ENCODE results near the gene DBNL. TPM values are rescaled to one million over a fixed set of nuclear protein-coding genes. Genes with fewer than 3 reads are reported as not detected.

Gene DBNL
- total RNA-seq, 2 donors from 2014 or later, result 173 to 202 TPM

DNA sequence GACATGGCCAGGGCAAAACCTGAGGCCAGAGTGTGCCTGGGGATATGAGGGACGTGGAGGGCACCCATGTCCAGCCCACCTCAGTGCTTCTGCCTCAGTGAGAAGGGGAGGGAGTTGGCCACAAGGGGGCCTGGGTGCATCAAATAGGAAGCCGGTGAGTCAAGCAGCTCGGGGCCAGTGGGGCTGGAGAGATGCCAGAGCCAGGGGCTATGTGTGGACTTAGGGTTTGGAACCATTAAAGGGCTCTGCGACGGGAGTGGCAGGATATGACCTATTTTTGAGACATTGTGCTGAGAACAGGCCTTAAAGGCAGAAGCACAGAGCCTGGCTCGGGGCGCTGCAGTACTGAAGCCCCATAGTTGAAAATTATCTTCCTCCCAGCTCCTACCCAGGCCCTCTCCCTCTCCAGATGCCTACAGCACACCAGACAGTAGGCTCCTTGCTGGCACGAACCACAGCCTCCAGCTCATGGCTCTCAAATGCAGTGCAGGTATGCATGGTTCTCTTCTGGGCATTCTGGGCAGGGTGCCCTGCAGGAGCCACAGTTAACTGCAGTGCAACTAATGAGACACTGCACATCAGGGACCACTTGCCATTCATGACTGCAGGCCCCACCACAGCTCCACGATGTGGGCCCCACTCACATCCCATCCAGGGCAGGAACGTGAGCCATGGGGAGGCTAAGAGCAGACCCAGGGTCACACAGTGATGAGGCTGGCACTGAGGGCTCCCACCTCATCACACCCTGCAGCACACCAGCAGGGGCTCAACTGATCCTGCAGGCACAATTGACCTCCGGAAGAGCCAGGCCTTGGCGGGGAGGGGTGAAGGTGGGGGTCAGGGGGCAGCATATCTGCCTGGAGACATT is 28.1 kb downstream of the DBNL start:
- DNase-seq (ENCODE audit: low spot score), result no peak
- H3K9me3 Mint-ChIP-seq, result no peaks in the 10 kb centered on the region
- peaks cover 18 to 19% of the 10 kb centered on the region in 2 donors for H3K4me1 Mint-ChIP-seq (ENCODE audit: low read depth in 2 of 2)
- ATAC-seq, result peak in 1 of 2 donors; percentile 46
- no peak overlapping the region for H3K4me3 Mint-ChIP-seq
- no peaks in the 10 kb centered on the region for H3K27me3 Mint-ChIP-seq
- H3K27ac Mint-ChIP-seq, result peak overlapping the region; percentile 37 to 86
- H3K36me3 Mint-ChIP-seq, result peaks cover 2% of the 10 kb centered on the region

DNA sequence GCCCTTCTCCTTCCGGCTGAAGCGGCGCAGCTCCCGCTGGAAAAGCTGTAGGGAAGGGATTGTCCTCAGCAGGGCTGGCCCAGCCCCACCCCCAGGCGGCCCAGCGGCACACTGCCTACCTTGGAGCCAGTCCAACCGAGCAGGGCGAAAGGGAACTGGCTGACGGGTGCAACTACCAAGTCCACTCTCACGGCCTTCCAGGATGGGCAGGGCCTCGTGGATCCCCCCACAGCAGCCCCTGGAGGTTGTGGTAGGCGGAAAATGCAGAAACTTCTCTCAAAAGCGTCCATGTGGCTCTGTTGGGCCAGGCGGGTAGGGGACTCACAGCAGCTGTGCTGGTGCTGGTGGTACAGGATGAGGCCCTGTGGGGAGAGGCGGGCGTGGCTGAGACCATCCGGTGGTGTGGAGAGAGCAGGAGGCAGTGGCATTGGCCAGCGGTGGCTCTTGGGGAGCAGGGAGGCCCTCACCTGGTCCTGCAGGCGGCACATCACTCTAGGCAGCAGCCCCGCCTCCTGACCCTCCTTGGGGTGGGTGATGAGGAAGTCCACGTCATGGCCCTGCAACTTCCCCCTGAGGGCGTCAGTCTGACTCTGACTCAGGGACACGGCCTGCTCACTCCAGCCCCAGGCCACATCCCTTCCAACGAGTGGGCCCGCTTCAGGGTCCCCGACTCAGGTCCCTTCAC is 29.3 kb downstream of the DBNL start:
- H3K27ac Mint-ChIP-seq, result peak overlapping the region; percentile 84 to 86
- H3K9me3 Mint-ChIP-seq, result no peaks in the 10 kb centered on the region
- H3K4me3 Mint-ChIP-seq, result peak overlapping the region; percentile 42
- no peaks in the 10 kb centered on the region for H3K27me3 Mint-ChIP-seq
- peak; percentile 91 for DNase-seq (ENCODE audit: low spot score)
- H3K4me1 Mint-ChIP-seq (ENCODE audit: low read depth in 2 of 2), result peaks cover 21 to 24% of the 10 kb centered on the region in 2 donors
- H3K36me3 Mint-ChIP-seq, result peaks cover 7% of the 10 kb centered on the region
- ATAC-seq, result peak; percentile 97 to 99

DNA sequence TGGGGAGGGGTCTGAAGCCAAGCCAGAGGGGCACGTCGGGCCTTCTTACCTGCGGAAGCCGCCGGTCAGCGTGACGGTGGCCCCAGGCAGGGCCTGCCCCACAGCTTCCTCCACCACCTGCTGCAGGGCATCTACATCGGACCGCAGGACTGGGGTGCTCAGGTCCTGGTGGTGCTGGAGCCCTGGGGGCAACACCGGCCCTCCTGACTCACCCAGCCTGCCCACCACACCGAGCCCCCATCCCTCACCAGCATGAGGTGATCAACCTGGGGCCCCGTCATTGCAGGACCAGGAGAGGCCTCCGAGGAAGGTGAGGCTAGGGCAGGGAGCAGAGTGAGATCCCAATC is 29.8 kb downstream of the DBNL start:
- Mint-ChIP-seq H3K4me1 (ENCODE audit: low read depth in 2 of 2) (peaks cover 21 to 24% of the 10 kb centered on the region in 2 donors), H3K36me3 (peaks cover 7% of the 10 kb centered on the region), H3K27me3 (no peaks in the 10 kb centered on the region), H3K9me3 (no peaks in the 10 kb centered on the region), H3K27ac (peak overlapping the region; percentile 84 to 86), H3K4me3 (peak overlapping the region; percentile 42)
- no peak for DNase-seq (ENCODE audit: low spot score)
- ATAC-seq, result peak in 1 of 2 donors; percentile 23

DNA sequence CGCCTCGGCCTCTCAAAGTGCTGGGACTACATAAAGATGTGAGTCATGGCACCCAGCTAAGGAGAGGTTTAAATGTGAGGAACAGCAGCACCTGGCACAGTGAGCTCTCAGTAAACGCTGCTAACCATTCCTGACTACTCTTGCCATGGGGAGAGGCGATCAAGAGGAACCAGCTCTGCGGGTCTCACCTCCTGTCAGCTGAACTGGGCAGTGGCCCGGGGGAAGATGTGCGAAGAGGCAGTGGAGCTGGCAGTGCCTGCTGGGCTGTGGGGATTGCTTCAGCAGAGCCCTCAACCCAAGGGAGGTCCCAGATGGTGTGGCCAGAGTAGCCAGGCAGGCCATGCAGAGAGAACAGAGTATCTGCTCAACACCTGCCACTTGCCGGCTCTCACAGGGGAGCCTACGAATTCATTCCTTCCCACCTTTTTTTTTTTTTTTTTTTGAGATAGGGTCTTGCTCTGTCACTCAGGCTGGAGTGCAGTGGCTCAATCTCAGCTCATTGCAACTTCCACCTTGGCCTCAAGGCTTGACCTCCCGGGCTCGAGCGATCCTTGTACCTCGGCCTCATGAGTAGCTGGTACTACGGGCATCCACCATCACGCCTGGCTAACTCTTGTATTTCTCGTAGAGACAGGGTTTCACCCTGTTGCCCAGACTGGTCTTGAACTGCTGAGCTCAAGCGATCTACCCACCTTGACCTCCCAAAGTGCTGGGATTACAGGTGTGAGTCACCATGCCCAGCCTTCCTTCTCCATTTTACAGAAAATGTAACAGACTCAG is 31.0 kb downstream of the DBNL start:
- Mint-ChIP-seq H3K9me3 (no peaks in the 10 kb centered on the region), H3K4me3 (no peak overlapping the region), H3K27me3 (no peaks in the 10 kb centered on the region), H3K4me1 (ENCODE audit: low read depth in 2 of 2) (peaks cover 21 to 24% of the 10 kb centered on the region in 2 donors), H3K27ac (peak overlapping the region; percentile 84 to 86), H3K36me3 (peaks cover 7% of the 10 kb centered on the region)
- ATAC-seq, result no peak
- DNase-seq (ENCODE audit: low spot score), result no peak

DNA sequence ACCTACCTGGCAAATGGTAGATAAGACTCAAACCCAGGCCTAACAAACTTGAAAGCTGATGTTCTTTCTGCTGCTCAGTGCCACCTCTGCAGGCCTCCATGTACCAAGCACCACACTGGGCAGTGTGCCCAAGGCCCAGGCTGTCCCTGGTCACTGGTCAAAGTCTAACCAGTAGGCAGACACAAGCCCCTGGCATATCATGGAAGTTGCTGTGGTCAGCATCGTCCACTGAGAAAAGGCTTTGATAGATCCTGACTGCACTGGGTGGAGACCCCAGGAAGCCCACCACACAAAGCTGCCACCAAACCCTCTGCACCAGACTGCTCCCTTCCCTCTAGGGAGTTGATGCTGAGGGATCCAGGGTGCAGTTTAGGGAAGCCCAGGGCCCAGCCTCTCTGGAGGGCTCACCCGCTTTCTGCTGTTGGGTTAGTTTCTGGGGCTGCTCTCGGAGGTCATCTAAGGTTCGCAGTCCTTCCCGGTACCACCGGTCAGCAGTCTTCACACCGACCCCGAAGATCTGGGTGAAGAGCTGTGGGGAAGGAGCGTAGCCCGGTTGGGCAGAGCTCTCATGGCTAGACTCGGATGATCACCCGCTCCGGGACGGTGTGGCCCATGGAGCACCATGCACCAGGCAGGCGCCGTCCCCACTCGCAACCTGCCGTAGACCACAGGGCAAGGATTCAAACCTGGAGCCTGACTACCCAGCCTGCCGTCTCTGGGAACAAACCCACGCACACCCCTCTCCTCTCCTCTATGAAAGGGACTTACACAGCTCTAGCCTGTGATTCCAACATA is 31.8 kb downstream of the DBNL start:
- Mint-ChIP-seq H3K9me3 (no peaks in the 10 kb centered on the region), H3K4me3 (no peak overlapping the region), H3K36me3 (peaks cover 11% of the 10 kb centered on the region), H3K27me3 (no peaks in the 10 kb centered on the region), H3K27ac (peak overlapping the region in 1 of 2 donors; percentile 71), H3K4me1 (ENCODE audit: low read depth in 2 of 2) (peaks cover 28 to 30% of the 10 kb centered on the region in 2 donors)
- ATAC-seq (no peak), DNase-seq (ENCODE audit: low spot score) (no peak)

DNA sequence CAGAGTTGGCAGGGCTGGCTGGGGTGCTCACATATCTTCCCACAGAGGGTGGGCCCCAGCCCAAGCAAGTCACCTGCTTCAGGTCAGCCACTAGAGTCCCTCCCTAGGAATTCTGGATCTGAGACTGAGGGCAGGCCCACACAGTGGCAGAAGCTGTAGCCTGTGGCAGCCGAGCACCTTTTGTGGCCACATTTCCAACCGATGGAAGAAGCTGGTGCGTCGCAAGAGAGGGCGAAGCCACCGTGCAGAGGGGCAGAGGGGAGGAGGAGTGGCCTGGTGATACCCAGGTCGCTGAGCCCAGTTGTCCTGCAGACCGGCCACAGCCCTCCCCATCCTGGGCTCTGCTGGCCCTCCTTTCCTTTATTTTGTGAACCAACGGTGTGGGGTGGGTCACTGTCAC is 32.6 kb downstream of the DBNL start:
- DNase-seq (ENCODE audit: low spot score) (no peak), ATAC-seq (no peak)
- peak overlapping the region; percentile 70 to 71 for H3K27ac Mint-ChIP-seq
- peaks cover 30 to 32% of the 10 kb centered on the region in 2 donors for H3K4me1 Mint-ChIP-seq (ENCODE audit: low read depth in 2 of 2)
- H3K4me3 Mint-ChIP-seq, result no peak overlapping the region
- no peaks in the 10 kb centered on the region for H3K27me3 Mint-ChIP-seq
- no peaks in the 10 kb centered on the region for H3K9me3 Mint-ChIP-seq
- peaks cover 12% of the 10 kb centered on the region for H3K36me3 Mint-ChIP-seq

DNA sequence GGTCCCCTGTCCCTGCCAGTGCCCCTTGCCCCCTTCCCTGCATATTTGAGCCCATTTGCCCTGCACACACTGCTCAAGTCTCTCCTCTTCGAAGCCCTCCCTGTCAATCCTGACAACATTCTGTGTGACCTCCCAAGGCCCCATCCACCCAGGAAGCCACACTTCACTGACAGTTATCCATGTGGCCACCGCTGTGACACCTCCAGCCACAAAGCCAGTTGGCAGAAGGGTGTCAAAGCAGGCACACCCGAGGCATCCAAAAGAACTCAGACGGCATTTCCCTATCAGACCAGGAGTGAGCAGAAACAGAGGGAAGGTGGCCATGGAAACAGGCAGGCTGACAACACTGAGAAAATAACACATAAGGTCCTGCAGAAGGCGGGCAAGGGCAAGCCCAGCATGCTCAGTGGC is 33.2 kb downstream of the DBNL start:
- no peak for ATAC-seq
- Mint-ChIP-seq H3K27me3 (no peaks in the 10 kb centered on the region), H3K9me3 (no peaks in the 10 kb centered on the region)

DNA sequence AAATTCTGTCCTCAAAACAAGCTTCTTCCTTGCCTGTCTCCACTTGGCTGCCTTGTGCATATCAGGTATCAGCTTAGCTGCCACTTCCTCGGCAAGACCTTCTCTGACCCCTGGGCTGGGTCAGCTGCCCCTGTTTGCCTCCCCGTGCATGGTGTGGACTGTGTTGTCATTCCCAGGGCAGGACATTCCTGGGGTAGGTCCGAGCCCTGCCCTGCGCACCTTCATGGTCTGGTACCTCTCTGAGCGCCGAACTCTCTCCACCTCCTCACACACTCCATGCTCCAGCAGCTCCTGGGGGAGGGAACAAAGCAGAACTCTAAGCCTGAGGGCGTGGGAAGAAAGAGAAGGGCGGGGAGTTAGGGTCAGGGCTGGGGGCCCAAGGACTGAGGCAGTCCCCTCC is 34.0 kb downstream of the DBNL start:
- H3K36me3 Mint-ChIP-seq, result peaks cover 12% of the 10 kb centered on the region
- no peak for ATAC-seq
- H3K9me3 Mint-ChIP-seq, result no peaks in the 10 kb centered on the region
- peak overlapping the region; percentile 27 for H3K4me3 Mint-ChIP-seq
- peak overlapping the region; percentile 70 to 71 for H3K27ac Mint-ChIP-seq
- no peaks in the 10 kb centered on the region for H3K27me3 Mint-ChIP-seq
- no peak for DNase-seq (ENCODE audit: low spot score)
- H3K4me1 Mint-ChIP-seq (ENCODE audit: low read depth in 2 of 2), result peaks cover 34 to 39% of the 10 kb centered on the region in 2 donors

More for the DNA sequence above, 33.2 kb downstream of the DBNL start:
- peaks cover 12% of the 10 kb centered on the region for H3K36me3 Mint-ChIP-seq
- peak overlapping the region; percentile 70 to 71 for H3K27ac Mint-ChIP-seq
- H3K4me1 Mint-ChIP-seq (ENCODE audit: low read depth in 2 of 2), result peaks cover 29 to 30% of the 10 kb centered on the region in 2 donors
- peak overlapping the region; percentile 66 for H3K4me3 Mint-ChIP-seq
- peak; percentile 74 for DNase-seq (ENCODE audit: low spot score)

DNA sequence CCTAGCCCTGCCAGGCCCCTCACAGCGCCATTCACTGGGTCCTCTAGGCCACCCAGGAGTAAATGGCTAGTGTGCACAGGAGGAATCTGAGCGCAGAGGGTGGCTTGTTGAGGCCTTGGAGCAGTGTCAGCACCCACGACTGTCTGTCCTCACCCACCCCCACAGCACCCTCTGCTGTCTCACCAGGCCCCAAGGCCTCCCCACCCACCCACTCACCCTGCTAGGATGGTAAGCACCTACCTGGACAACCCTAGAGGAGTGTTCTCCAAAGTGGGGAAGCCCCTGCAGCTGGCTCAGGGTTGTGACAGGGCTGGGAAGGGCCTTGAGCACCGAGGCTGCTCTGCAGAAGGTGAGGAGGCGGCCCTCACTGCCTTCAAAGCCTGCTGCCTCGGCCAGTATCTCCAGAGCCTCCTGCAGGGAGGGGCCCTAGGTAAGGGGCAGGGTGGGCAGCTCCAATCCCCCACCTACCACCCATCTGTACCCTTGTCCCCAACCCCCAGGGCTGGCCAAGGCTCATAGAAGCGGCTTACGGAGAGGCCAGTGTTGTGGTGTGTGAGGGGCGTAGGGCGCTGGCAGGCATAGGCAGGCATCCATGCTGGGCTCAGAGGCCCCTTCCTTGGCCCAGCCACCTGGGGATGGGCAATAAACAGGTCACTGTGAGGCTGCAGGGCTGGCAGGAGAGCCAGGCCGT is 35.0 kb downstream of the DBNL start:
- no peaks in the 10 kb centered on the region for H3K27me3 Mint-ChIP-seq
- no peak overlapping the region for H3K4me3 Mint-ChIP-seq
- no peak overlapping the region for H3K27ac Mint-ChIP-seq
- H3K36me3 Mint-ChIP-seq, result peaks cover 12% of the 10 kb centered on the region
- ATAC-seq (no peak), DNase-seq (ENCODE audit: low spot score) (peak; percentile 55)
- H3K9me3 Mint-ChIP-seq, result no peaks in the 10 kb centered on the region
- peaks cover 34 to 39% of the 10 kb centered on the region in 2 donors for H3K4me1 Mint-ChIP-seq (ENCODE audit: low read depth in 2 of 2)

DNA sequence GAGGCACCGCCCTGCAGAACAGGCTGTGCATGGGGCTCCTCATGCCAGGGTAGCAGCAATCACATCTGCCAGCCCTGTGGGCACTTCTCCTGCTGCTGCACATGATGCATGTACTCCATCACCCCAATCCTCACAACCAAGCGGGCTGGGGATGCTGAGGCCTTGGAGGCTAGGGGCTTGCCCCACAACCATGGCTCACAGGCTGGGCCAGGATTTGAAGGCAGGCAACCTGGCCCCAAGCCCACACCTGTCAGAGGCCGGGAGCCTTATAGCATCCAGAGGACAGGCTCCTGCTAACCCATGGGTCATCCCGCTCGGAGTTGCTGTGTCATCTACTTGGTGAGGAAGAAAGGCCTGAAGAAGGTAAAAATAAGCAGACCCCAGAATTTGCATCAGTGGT is 35.6 kb downstream of the DBNL start:
- Mint-ChIP-seq H3K27ac (no peak overlapping the region), H3K27me3 (no peaks in the 10 kb centered on the region), H3K4me3 (no peak overlapping the region), H3K4me1 (ENCODE audit: low read depth in 2 of 2) (peaks cover 34 to 39% of the 10 kb centered on the region in 2 donors), H3K9me3 (no peaks in the 10 kb centered on the region), H3K36me3 (peaks cover 12% of the 10 kb centered on the region)
- ATAC-seq (no peak), DNase-seq (ENCODE audit: low spot score) (no peak)

DNA sequence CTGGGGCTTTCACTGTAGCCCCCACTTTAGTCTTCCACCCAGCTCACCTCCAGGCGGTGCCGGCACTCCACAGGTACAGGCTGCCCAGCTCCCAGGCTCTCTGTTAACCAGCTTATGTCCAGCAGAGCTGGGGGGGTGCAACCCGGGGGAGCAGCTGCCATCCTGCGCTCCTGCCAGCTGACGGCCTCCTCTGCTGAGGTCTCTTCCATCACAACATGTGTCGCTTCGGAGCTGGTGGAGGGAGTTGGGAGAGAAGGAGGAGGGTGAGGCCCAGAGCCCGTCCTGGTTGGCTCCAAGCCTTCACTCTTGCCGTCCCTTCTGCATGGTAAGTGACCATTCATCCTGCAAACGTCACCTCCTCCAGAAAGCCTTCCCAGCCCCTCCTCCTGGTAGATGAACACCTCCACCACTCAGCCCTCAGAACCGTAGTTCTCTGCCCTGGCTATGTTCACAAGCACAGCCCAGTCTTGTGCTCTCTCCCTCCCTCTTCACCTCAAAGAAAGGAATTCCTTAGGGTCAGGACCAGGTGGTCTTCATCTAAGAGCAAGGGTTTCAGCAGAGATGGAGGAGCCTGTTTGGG is 36.3 kb downstream of the DBNL start:
- no peaks in the 10 kb centered on the region for H3K9me3 Mint-ChIP-seq
- DNase-seq (ENCODE audit: low spot score), result peak; percentile 60
- ATAC-seq, result no peak
- H3K4me3 Mint-ChIP-seq, result peak overlapping the region; percentile 94
- no peaks in the 10 kb centered on the region for H3K27me3 Mint-ChIP-seq
- peaks cover 12% of the 10 kb centered on the region for H3K36me3 Mint-ChIP-seq
- peak overlapping the region; percentile 90 to 93 for H3K27ac Mint-ChIP-seq
- H3K4me1 Mint-ChIP-seq (ENCODE audit: low read depth in 2 of 2), result peaks cover 34 to 39% of the 10 kb centered on the region in 2 donors

DNA sequence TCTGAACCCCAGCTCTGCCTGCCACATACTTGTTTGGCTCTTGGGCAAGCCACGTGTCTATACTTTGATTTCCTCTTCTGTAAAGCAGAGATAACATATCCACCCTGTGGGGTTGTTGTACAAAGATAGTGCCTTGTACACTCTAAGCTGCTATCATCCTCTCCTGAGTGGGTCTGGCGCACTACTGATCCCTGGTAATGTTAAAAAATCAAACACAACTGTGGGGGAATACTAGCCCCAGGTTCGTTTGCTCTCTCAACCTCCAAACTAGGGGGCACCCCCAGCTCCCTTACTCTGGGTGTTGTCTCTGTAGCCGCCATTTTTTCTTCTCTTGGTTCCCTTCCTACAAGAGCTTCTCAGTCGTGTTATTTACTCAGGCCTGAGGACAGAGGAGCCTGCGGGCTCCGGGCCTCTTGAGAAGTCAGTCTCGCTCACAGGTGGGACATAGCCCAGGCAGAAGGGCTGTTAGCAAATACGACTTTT is 36.8 kb downstream of the DBNL start:
- peaks cover 34 to 39% of the 10 kb centered on the region in 2 donors for H3K4me1 Mint-ChIP-seq (ENCODE audit: low read depth in 2 of 2)

More for the DNA sequence above, 36.8 kb downstream of the DBNL start:
- ATAC-seq (no peak), DNase-seq (ENCODE audit: low spot score) (peak; percentile 47)
- Mint-ChIP-seq H3K36me3 (peaks cover 12% of the 10 kb centered on the region), H3K4me3 (peak overlapping the region; percentile 94), H3K27ac (peak overlapping the region; percentile 90 to 93), H3K27me3 (no peaks in the 10 kb centered on the region), H3K9me3 (no peaks in the 10 kb centered on the region)

Data from natural killer cell treated with Interleukin-12 subunit alpha and Interleukin-12 subunit beta and Interleukin-15 and Interleukin-18, amount 100 ng/mL, for 72 hours (primary cell).